ENCODE results near the gene ONECUT3.

The ONECUT3 gene

GRCh38 chr19:1799695-1800342, 46.5 kb downstream of the ONECUT3 start:
- no peak for DNase-seq

- DNase-seq = no peak
Measured at GRCh38 chr19:1804858-1805257, 51.6 kb downstream of the ONECUT3 start.

- no peak for DNase-seq
Measured at GRCh38 chr19:1805401-1806183, 52.3 kb downstream of the ONECUT3 start.

- DNase-seq = no peak
Measured at GRCh38 chr19:1806184-1807029, 53.1 kb downstream of the ONECUT3 start.

DNA sequence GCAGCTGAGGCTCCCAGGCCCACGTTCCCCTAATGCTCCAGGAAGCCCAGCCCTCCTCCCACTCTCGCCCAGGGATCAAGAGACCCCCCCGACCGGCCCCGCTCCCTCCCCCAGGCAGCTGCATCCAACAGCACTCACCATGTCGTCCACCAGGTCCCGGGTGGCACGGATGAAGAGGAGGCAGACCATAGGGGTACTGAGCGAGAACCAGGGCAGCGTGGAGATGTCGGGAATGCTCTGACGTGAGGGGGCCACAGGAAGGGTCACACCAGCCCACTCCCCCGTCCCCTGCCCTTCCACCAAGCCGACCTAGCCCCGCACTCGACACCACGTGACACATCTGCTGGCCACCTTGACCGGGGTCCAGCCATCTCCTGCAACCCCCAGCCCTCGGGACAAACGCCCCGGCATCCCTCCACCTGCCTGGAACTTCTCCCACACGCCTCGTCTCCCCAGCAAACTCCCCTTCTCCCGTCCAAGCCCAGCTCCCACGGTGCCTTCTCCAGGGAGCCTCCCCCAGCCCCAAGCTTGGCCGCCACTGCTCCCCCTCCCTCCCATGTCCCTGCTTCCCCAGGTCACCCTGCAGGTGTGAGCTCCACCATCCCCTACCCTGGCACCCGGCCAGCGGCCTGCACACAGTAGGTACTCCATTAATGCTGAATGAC, 53.9 kb downstream of the ONECUT3 start:
- no peak for DNase-seq

- DNase-seq = no peak
Measured at GRCh38 chr19:1807695-1808394, 54.5 kb downstream of the ONECUT3 start.

- DNase-seq = no peak
Measured at GRCh38 chr19:1808395-1808731, 55.1 kb downstream of the ONECUT3 start.

GRCh38 chr19:1809678-1810077, 56.4 kb downstream of the ONECUT3 start:
- no peak for DNase-seq

DNA sequence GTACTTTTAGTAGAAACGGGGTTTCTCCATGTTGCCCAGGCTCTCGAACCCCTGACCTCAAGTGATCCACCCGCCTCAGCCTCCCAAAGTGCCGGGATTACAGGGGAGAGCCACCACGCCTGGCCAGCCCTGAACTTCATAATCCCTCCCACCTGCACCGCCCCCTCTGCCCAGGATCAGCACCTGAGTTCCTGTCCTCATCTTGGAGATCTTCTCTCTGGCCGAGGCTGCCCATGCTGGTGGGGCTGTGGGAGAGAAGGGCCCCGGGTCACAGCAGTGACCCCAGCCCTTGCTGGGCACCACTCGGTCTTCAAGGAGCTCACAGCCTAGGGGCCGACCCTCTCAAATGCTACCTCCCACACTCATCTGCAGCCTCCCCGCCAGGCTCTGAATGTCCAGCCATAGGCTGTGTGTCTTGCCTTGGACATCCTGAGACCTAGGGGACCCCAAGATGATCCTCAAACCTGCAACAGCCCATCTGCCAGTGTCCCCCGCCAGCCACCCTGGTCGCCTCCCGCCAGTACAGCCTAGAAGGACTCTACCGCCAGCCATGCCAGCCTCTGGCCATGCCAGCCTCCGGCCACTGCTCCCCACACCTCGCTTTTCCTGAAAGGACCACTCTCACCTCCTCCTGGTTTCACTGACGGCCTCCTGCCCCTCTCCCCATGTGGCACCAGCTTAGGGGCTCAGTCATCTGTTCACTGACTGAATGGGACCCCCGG, 57.3 kb downstream of the ONECUT3 start:
- DNase-seq = no peak

DNA sequence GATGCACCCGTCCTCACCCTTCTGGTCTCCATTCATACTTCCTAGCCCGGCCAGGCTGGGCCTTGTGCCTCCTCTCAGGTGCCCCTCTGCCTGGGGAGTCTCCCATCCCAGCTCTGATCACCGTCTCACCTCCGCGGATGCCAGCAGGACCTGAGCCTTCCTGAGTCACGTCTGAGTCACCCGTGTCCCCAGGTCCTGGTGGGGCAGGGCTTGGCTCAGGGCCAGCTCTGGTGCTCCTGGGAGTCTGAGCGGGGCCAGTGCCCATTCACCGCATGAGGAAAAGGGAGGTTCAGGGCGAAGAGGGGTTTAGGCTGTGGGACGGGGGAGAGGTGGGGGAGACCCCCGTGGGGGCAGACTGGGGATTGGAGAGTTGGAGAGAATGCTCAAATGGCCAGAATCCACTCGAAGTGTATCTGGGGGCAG, 58.2 kb downstream of the ONECUT3 start:
- DNase-seq = peak; percentile 13 to 27

GRCh38 chr19:1811942-1812425, 58.7 kb downstream of the ONECUT3 start, which contains the start of gene ATP8B3:
Gene ATP8B3, minus strand, starts transcription at chr19:1812276. Its CDS starts 540 bp downstream, at chr19:1811736.
- DNase-seq = no peak

- peak; percentile 90 to 92 for DNase-seq
Measured at GRCh38 chr19:1812426-1813191, 59.3 kb downstream of the ONECUT3 start.

GRCh38 chr19:1813192-1814182, 60.2 kb downstream of the ONECUT3 start:
- DNase-seq = no peak

GRCh38 chr19:1814391-1814790, 61.1 kb downstream of the ONECUT3 start:
- no peak for DNase-seq

GRCh38 chr19:1814833-1815604, 61.7 kb downstream of the ONECUT3 start:
- no peak for DNase-seq

- no peak for DNase-seq
Measured at GRCh38 chr19:1815605-1816529, 62.6 kb downstream of the ONECUT3 start.
